Measurements from ENCODE around the gene PAX7. TPM values are rescaled to one million over a fixed set of nuclear protein-coding genes. Genes with fewer than 3 reads are reported as not detected.

The PAX7 gene
- total and polyA plus RNA-seq, 9 of the 15 experiments (the other 6 are each of a cell fraction or from before 2014, with no cell fraction given) = not detected

DNA sequence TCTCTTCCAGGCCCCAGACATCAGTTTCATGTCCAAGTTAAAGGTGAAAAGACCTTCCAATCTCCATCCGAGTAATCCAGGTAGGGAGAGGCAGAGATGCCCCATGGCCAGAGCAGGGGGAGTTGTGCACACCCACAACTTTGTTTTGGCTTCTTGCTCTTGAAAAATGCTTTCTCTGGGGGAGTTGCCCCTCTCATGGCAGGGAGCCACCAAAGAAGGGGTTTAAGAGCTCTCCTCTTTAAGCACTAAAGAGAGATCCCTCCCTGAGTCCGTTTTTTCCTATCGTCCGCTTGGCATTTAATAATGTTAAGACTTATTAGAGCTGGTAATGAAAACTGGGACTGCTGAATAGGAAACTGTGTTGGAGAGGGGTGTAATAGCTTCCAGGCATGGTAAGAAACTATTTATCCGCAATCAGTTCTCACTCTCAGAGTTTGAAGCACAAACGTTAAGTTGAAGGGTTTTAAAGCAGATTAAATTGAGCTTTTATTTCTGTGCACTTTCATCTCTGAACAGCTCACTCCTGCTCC is 8.3 kb downstream of the PAX7 start:
- Histone ChIP-seq H3K27me3 (ENCODE audit: control insufficient read depth in 2 of 2, insufficient read depth in 2 of 2, low read length in 2 of 2) (peaks cover 75 to 82% of the 10 kb centered on the region in 2 experiments), H3K4me1 (replicated peaks in 1 of 2; ENCODE audit: control insufficient read depth in 2 of 2, insufficient read depth in 2 of 2, low read length in 2 of 2) (peaks cover 0 to 19% of the 10 kb centered on the region in 2 experiments; a peak in 1 of 5 replicates), H3K9me1 (ENCODE audit: control insufficient read depth, insufficient read depth, low read length) (no peaks in the 10 kb centered on the region), H4K20me1 (replicated peaks; ENCODE audit: control insufficient read depth, insufficient read depth, low read length) (peaks cover 32% of the 10 kb centered on the region), H2AFZ (ENCODE audit: low read depth, low read length) (no peak overlapping the region), H3K27ac (ENCODE audit: extremely low read depth, low read depth, low read length) (no peak overlapping the region), H3K36me3 (ENCODE audit: control insufficient read depth, insufficient read depth, low read length) (no peaks in the 10 kb centered on the region), H3K79me2 (ENCODE audit: control insufficient read depth, insufficient read depth, low read length) (no peaks in the 10 kb centered on the region), H3K9me3 (replicated peaks; ENCODE audit: control insufficient read depth, insufficient read depth, low read depth, low read length) (no peaks in the 10 kb centered on the region), H3K4me2 (ENCODE audit: insufficient read depth, low read length) (no peak overlapping the region), H3K4me3 (no peak overlapping the region), H3K9ac (ENCODE audit: insufficient read depth in 1 of 2, low read depth in 2 of 2, low read length in 2 of 2) (no peak overlapping the region)
- in situ Hi-C loops (cut with MboI) (no loop called here), intact Hi-C loops (cut with micrococcal nuclease) (no loop called here)
- TF ChIP-seq TRIM28 (IDR thresholded peaks at IDR 0.05) (no peak), HDAC1 (IDR thresholded peaks at IDR 0.05) (no peak), PYGO2 (tag; IDR thresholded peaks at IDR 0.05) (no peak), HMGXB4 (CRISPR knock-in tag; IDR thresholded peaks at IDR 0.05) (no peak), BMI1 (IDR thresholded peaks at IDR 0.05; ENCODE audit: low read length) (no peak), ZC3H8 (IDR thresholded peaks at IDR 0.05) (no peak), ZNF785 (CRISPR knock-in tag; IDR thresholded peaks at IDR 0.05) (no peak), CBFA2T2 (conservative IDR thresholded peaks at IDR 0.05) (no peak), ZNF282 (CRISPR knock-in tag; IDR thresholded peaks at IDR 0.05) (no peak), NRF1 (conservative IDR thresholded peaks at IDR 0.05 in 1 of 2, IDR thresholded peaks at IDR 0.05 in 1 of 2) (no peak), STAT5A (IDR thresholded peaks at IDR 0.05; ENCODE audit: borderline replicate concordance, low read length) (no peak), POLR2A (conservative IDR thresholded peaks at IDR 0.05) (no peak), HCFC1 (IDR thresholded peaks at IDR 0.05; ENCODE audit: low read depth, low read length) (no peak), ZNF512 (tag; IDR thresholded peaks at IDR 0.05) (no peak), ATF1 (CRISPR knock-in tag; IDR thresholded peaks at IDR 0.05) (no peak), ATF1 (tag; IDR thresholded peaks at IDR 0.05) (no peak), TAF7 (tag; IDR thresholded peaks at IDR 0.05) (no peak), PTBP1 (IDR thresholded peaks at IDR 0.05; ENCODE audit: low read depth, low read length) (no peak), CCNT2 (IDR thresholded peaks at IDR 0.05; ENCODE audit: borderline replicate concordance, extremely low read depth, insufficient read length, low read depth, low read length) (no peak)
- TF ChIP-seq, protein P1, sequence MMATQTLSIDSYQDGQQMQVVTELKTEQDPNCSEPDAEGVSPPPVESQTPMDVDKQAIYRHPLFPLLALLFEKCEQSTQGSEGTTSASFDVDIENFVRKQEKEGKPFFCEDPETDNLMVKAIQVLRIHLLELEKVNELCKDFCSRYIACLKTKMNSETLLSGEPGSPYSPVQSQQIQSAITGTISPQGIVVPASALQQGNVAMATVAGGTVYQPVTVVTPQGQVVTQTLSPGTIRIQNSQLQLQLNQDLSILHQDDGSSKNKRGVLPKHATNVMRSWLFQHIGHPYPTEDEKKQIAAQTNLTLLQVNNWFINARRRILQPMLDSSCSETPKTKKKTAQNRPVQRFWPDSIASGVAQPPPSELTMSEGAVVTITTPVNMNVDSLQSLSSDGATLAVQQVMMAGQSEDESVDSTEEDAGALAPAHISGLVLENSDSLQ (IDR thresholded peaks at IDR 0.05) = no peak
- TF ChIP-seq, protein P2, sequence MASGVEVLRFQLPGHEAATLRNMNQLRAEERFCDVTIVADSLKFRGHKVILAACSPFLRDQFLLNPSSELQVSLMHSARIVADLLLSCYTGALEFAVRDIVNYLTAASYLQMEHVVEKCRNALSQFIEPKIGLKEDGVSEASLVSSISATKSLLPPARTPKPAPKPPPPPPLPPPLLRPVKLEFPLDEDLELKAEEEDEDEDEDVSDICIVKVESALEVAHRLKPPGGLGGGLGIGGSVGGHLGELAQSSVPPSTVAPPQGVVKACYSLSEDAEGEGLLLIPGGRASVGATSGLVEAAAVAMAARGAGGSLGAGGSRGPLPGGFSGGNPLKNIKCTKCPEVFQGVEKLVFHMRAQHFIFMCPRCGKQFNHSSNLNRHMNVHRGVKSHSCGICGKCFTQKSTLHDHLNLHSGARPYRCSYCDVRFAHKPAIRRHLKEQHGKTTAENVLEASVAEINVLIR (CRISPR knock-in tag; IDR thresholded peaks at IDR 0.05) = no peak
- BruUV-seq (replicated peaks) = no TSS peak
- DNase-seq (ENCODE audit: extremely low read depth in 1 of 4, low spot score in 3 of 4) (no peak), ATAC-seq (no peak), FAIRE-seq (no peak)
- 3% methylated on average over 6 of the region's 6 CpGs for WGBS (ENCODE audit: insufficient coverage, low coverage, missing lambda C conversion rate)
- POLR2A ChIA-PET = interaction anchor here (0.7 to 1.0 kb wide), 2 partner anchors 10 to 14 kb away, joined by 3 to 4 read pairs; no protein-coding TSS in a partner anchor
- CTCF ChIA-PET (ENCODE audit: low intra/inter-chr PET ratio) = no interaction called here
